KMS-11 (cell line): Measurements from ENCODE around the gene ATF4.

Experiments
- H2AFZ ChIP-seq: fragments of 200-600 bp; sonication (generic); 2 replicates; pipeline ENCODE4 v1.6.1; 2016; ENCODE audit warnings: antibody characterized with exemption, mixed run types, low read depth
- H3K27ac ChIP-seq: fragments of 200-600 bp; sonication (generic); 2 replicates; pipeline ENCODE4 v1.6.1; 2016; ENCODE audit warnings: mild to moderate bottlenecking, mixed run types
- H3K27me3 ChIP-seq: fragments of 200-600 bp; sonication (generic); 2 replicates; pipeline ENCODE4 v1.6.1; 2017; ENCODE audit warnings: mild to moderate bottlenecking, low read depth, mixed run types, moderate library complexity; ENCODE audit not compliant: insufficient read depth
- H3K36me3 ChIP-seq: fragments of 200-600 bp; sonication (generic); 2 replicates; pipeline ENCODE4 v1.6.1; 2017; ENCODE audit warnings: mild to moderate bottlenecking, mixed run types; ENCODE audit not compliant: insufficient read depth
- H3K4me1 ChIP-seq: fragments of 200-600 bp; sonication (generic); 2 replicates; pipeline ENCODE4 v1.6.1; 2016; ENCODE audit warnings: mild to moderate bottlenecking, low read depth, mixed run types; ENCODE audit not compliant: poor library complexity, severe bottlenecking
- H3K4me2 ChIP-seq: fragments of 200-600 bp; sonication (generic); 2 replicates; pipeline ENCODE4 v1.7.0; 2016; ENCODE audit warnings: mild to moderate bottlenecking, mixed run types
- H3K4me3 ChIP-seq: fragments of 200-600 bp; sonication (generic); IDR thresholded peaks from 2 replicates; pipeline ENCODE4 v1.6.1; 2017; ENCODE audit warnings: low read depth, low read length, mixed read lengths; ENCODE audit not compliant: insufficient read depth
- H3K79me2 ChIP-seq: fragments of 200-600 bp; sonication (generic); 2 replicates; pipeline ENCODE4 v1.6.1; 2016; ENCODE audit warnings: low read depth, mixed run types; ENCODE audit not compliant: insufficient read depth
- H3K9ac ChIP-seq: fragments of 200-600 bp; sonication (generic); 2 replicates; pipeline ENCODE4 v1.6.1; 2016; ENCODE audit warnings: mild to moderate bottlenecking, mixed run types
- H4K20me1 ChIP-seq: fragments of 200-600 bp; sonication (generic); 2 replicates; pipeline ENCODE4 v1.6.1; 2016; ENCODE audit warnings: mild to moderate bottlenecking, mixed run types; ENCODE audit not compliant: insufficient read depth
- CTCF ChIP-seq: fragments of 200-600 bp; sonication (generic); conservative IDR thresholded peaks from 2 replicates; pipeline ENCODE4 v1.6.1; 2017; ENCODE audit warnings: low read depth, mild to moderate bottlenecking, antibody characterized with exemption, low read length, moderate library complexity, mixed read lengths

Gene ATF4

GRCh38 chr22:39522567-39523300 is 2.4 kb downstream of the ATF4 start:
- peaks cover 11% of the 10 kb centered on the region; the same call in 1 of the 2 replicates for H3K36me3 ChIP-seq
- peaks cover 22% of the 10 kb centered on the region for H4K20me1 ChIP-seq
- no peak overlapping the region for H3K9ac ChIP-seq

GRCh38 chr22:39524089-39524752 is 3.9 kb downstream of the ATF4 start:
- H4K20me1 ChIP-seq = peaks cover 22% of the 10 kb centered on the region
- H3K27ac ChIP-seq = peak overlapping the region; percentile 18; the same call in 1 of the 2 replicates
- peaks cover 22% of the 10 kb centered on the region for H3K4me1 ChIP-seq
- TF ChIP-seq CTCF = no peak
- H3K36me3 ChIP-seq = peaks cover 11% of the 10 kb centered on the region; the same call in 1 of the 2 replicates
- no peak overlapping the region for H2AFZ ChIP-seq
- H3K4me2 ChIP-seq = no peak overlapping the region
- H3K27me3 ChIP-seq = no peaks in the 10 kb centered on the region
- peaks cover 29% of the 10 kb centered on the region for H3K79me2 ChIP-seq
- no peak overlapping the region for H3K9ac ChIP-seq
- H3K4me3 ChIP-seq = no peak overlapping the region

More at GRCh38 chr22:39522567-39523300, 2.4 kb downstream of the ATF4 start:
- H2AFZ ChIP-seq = no peak overlapping the region
- peak overlapping the region; percentile 93; the same call in 1 of the 2 replicates for H3K27ac ChIP-seq
- peaks cover 22% of the 10 kb centered on the region for H3K4me1 ChIP-seq
- no peak for TF ChIP-seq CTCF
- no peak overlapping the region for H3K4me3 ChIP-seq
- H3K27me3 ChIP-seq = no peaks in the 10 kb centered on the region
- peaks cover 29% of the 10 kb centered on the region for H3K79me2 ChIP-seq
- H3K4me2 ChIP-seq = peak overlapping the region; percentile 81; the same call in 1 of the 2 replicates

- Histone ChIP-seq H2AFZ (no peak overlapping the region), H3K4me3 (no peak overlapping the region), H3K27me3 (no peaks in the 10 kb centered on the region), H3K9ac (no peak overlapping the region), H3K4me1 (peaks cover 30% of the 10 kb centered on the region), H4K20me1 (peaks cover 22% of the 10 kb centered on the region), H3K4me2 (no peak overlapping the region), H3K79me2 (peaks cover 34% of the 10 kb centered on the region), H3K27ac (peak overlapping the region; percentile 18; the same call in 1 of the 2 replicates), H3K36me3 (peaks cover 11% of the 10 kb centered on the region; the same call in 1 of the 2 replicates)
- TF ChIP-seq CTCF = no peak
Measured at GRCh38 chr22:39524753-39525657, 4.6 kb downstream of the ATF4 start.

GRCh38 chr22:39525658-39525975 is 5.3 kb downstream of the ATF4 start:
- Histone ChIP-seq H3K27me3 (no peaks in the 10 kb centered on the region), H4K20me1 (peaks cover 22% of the 10 kb centered on the region), H3K4me3 (no peak overlapping the region), H3K4me2 (no peak overlapping the region), H3K4me1 (peaks cover 36% of the 10 kb centered on the region), H3K9ac (no peak overlapping the region), H3K79me2 (peaks cover 30% of the 10 kb centered on the region), H2AFZ (no peak overlapping the region), H3K36me3 (peaks cover 11% of the 10 kb centered on the region; the same call in 1 of the 2 replicates), H3K27ac (no peak overlapping the region; the same call in 1 of the 2 replicates)
- no peak for TF ChIP-seq CTCF
